Esophagus muscularis mucosa (tissue), 4 donors: ENCODE measurements around the gene ZNF80.

Experiments
- EP300 ChIP-seq: sonication (generic); formaldehyde crosslinking; IDR thresholded peaks from one replicate; pipeline ENCODE4 v1.6.1; 2017; ENCODE audit warnings: antibody characterized with exemption
- POLR2A ChIP-seq: fragments of 450-650 bp; IDR thresholded peaks from one replicate; pipeline ENCODE4 v1.6.1; 2017; ENCODE audit warnings: antibody characterized with exemption, moderate library complexity, mild to moderate bottlenecking, low read depth
- POLR2AphosphoS5 ChIP-seq, 2 donors: sonication (generic); formaldehyde crosslinking; IDR thresholded peaks; one replicate each; pipeline ENCODE4 v1.6.1; 2017; ENCODE audit warnings: antibody characterized with exemption in 2 of 2
- TF ChIP-seq, protein P1 (sequence below), 3 experiments: fragments of 200-600 bp in 2 of 3; fragments of 450-650 bp in 1 of 3; sonication (generic) in 2 of 3; IDR thresholded peaks; one replicate each; pipeline ENCODE4 v1.5.1; 2017 to 2019; ENCODE audit warnings: antibody characterized with exemption in 3 of 3, mild to moderate bottlenecking in 2 of 3, moderate library complexity in 1 of 3

DNA sequence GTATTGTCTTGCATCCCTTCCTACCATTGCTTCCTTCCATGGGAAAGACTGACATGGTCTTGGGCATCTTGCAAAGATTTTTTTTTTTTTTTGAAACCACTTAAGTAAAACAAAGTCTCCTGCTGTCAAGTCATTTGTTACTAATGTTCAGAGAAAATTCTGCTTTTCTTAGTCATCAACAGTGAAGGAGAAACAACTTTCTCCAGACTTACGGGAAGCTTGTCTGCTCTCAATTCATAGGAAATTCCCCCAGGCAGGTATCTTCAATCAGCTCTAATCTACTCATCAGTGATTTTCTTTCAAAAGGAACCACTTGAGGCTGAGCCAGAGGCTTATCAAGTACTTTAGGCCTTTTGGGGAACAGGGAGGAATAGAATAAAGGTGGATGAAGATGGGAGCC is 42.6 kb downstream of the ZNF80 start:
- TF ChIP-seq, protein P1, sequence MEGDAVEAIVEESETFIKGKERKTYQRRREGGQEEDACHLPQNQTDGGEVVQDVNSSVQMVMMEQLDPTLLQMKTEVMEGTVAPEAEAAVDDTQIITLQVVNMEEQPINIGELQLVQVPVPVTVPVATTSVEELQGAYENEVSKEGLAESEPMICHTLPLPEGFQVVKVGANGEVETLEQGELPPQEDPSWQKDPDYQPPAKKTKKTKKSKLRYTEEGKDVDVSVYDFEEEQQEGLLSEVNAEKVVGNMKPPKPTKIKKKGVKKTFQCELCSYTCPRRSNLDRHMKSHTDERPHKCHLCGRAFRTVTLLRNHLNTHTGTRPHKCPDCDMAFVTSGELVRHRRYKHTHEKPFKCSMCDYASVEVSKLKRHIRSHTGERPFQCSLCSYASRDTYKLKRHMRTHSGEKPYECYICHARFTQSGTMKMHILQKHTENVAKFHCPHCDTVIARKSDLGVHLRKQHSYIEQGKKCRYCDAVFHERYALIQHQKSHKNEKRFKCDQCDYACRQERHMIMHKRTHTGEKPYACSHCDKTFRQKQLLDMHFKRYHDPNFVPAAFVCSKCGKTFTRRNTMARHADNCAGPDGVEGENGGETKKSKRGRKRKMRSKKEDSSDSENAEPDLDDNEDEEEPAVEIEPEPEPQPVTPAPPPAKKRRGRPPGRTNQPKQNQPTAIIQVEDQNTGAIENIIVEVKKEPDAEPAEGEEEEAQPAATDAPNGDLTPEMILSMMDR (IDR thresholded peaks at IDR 0.05), result no peak
- no peak for TF ChIP-seq POLR2AphosphoS5 (IDR thresholded peaks at IDR 0.05)
- no peak for TF ChIP-seq POLR2A
- TF ChIP-seq EP300, result no peak
